HepG2 (cell line): ENCODE data around the gene CARHSP1. TPM values are rescaled to one million over a fixed set of nuclear protein-coding genes. Genes with fewer than 3 reads are reported as not detected.

Experiments
- AFF4 ChIP-seq: sonication (generic); formaldehyde crosslinking; IDR thresholded peaks from 2 replicates; pipeline ENCODE4 v1.4.0; 2020; ENCODE audit warnings: missing genetic modification reagents
- ARID5B ChIP-seq: IDR thresholded peaks from 2 replicates; pipeline ENCODE4 v1.4.0; 2020; ENCODE audit warnings: mild to moderate bottlenecking, missing genetic modification reagents
- ARNT ChIP-seq: fragments of 450-650 bp; IDR thresholded peaks from 2 replicates; pipeline ENCODE4 v1.6.1; 2017
- ATF7 ChIP-seq, 2 experiments: fragments of 450-650 bp in 1 of 2; sonication (generic) in 1 of 2; formaldehyde crosslinking in 1 of 2; IDR thresholded peaks; 2 replicates each; pipeline versions ENCODE4 v1.4.0 to v1.6.1; 2016 to 2020; ENCODE audit warnings: antibody characterized with exemption in 1 of 2, mild to moderate bottlenecking in 1 of 2, missing genetic modification reagents in 1 of 2
- ELF4 ChIP-seq: sonication (generic); formaldehyde crosslinking; IDR thresholded peaks from 2 replicates; pipeline ENCODE4 v1.5.0; 2020; ENCODE audit warnings: missing genetic modification reagents, mild to moderate bottlenecking, moderate library complexity, borderline replicate concordance
- FOSL2 ChIP-seq: sonication (generic); formaldehyde crosslinking; IDR thresholded peaks from 2 replicates; pipeline ENCODE4 v1.4.0; 2020; ENCODE audit warnings: missing genetic modification reagents
- FOXK1 ChIP-seq: sonication (generic); formaldehyde crosslinking; IDR thresholded peaks from 2 replicates; pipeline ENCODE4 v1.4.0; 2020; ENCODE audit warnings: low read depth, missing genetic modification reagents, borderline replicate concordance
- HMG20B ChIP-seq: conservative IDR thresholded peaks from 2 replicates; pipeline ENCODE4 v1.6.1; 2016; ENCODE audit warnings: missing genetic modification reagents, missing compliant biosample characterization
- KLF13 ChIP-seq: sonication (generic); formaldehyde crosslinking; IDR thresholded peaks from 2 replicates; pipeline ENCODE4 v1.4.0; 2020; ENCODE audit warnings: mild to moderate bottlenecking, missing genetic modification reagents
- KMT2B ChIP-seq: IDR thresholded peaks from 2 replicates; pipeline ENCODE4 v1.6.1; 2016; ENCODE audit warnings: missing genetic modification reagents, missing compliant biosample characterization
- RBFOX2 ChIP-seq: fragments of 200-400 bp; formaldehyde crosslinking; IDR thresholded peaks from 2 replicates; pipeline ENCODE4 v1.6.1; 2017; ENCODE audit warnings: low read depth, mild to moderate bottlenecking, low read length
- TP53 ChIP-seq: sonication (generic); formaldehyde crosslinking; conservative IDR thresholded peaks from 2 replicates; pipeline ENCODE4 v1.4.0; 2020; ENCODE audit warnings: missing genetic modification reagents
- U2AF2 ChIP-seq: fragments of 200-400 bp; formaldehyde crosslinking; IDR thresholded peaks from 2 replicates; pipeline ENCODE4 v1.6.1; 2017; ENCODE audit warnings: low read depth, mild to moderate bottlenecking, low read length
- YY1 ChIP-seq: IDR thresholded peaks from 2 replicates; pipeline ENCODE4 v1.6.1; 2011; ENCODE audit warnings: low read length, low read depth, moderate library complexity, mild to moderate bottlenecking; ENCODE audit not compliant: insufficient read depth, insufficient replicate concordance
- ZFP36L1 ChIP-seq: sonication (generic); formaldehyde crosslinking; IDR thresholded peaks from 2 replicates; pipeline ENCODE4 v1.8.0; 2022; ENCODE audit warnings: mild to moderate bottlenecking, missing genetic modification reagents, moderate library complexity
- ZFP62 ChIP-seq: sonication (generic); formaldehyde crosslinking; IDR thresholded peaks from 2 replicates; pipeline ENCODE4 v1.4.0; 2020; ENCODE audit warnings: missing genetic modification reagents
- ZFYVE20 ChIP-seq: sonication (generic); formaldehyde crosslinking; IDR thresholded peaks from 2 replicates; pipeline ENCODE4 v1.8.0; 2023; ENCODE audit warnings: low read depth, mild to moderate bottlenecking, moderate library complexity, missing genetic modification reagents, borderline replicate concordance
- ZKSCAN1 ChIP-seq: fragments of 150-350 bp; IDR thresholded peaks from 2 replicates; pipeline ENCODE4 v1.6.1; 2014; ENCODE audit warnings: low read length
- ZNF503 ChIP-seq: sonication (generic); formaldehyde crosslinking; IDR thresholded peaks from 2 replicates; pipeline ENCODE4 v1.4.0; 2020; ENCODE audit warnings: missing genetic modification reagents
- ZNF530 ChIP-seq: sonication (generic); formaldehyde crosslinking; IDR thresholded peaks from 2 replicates; pipeline ENCODE4 v1.5.0; 2020; ENCODE audit warnings: low read depth, mild to moderate bottlenecking, missing genetic modification reagents
- ZNF672 ChIP-seq: sonication (generic); formaldehyde crosslinking; IDR thresholded peaks from 2 replicates; pipeline ENCODE4 v1.8.1; 2022; ENCODE audit warnings: missing genetic modification reagents
- polyA plus RNA-seq, 8 experiments: library from polyadenylated mRNA; depleted of rRNA in 3 of 8; stranded (reverse) in 7 of 8; unstranded in 1 of 8; fragments of >200 nt; fragmentation: Illumina TruSeq in 4 of 8; extraction: Trizol in 4 of 8; gene quantifications; 2 replicates each; pipeline versions ENCODE4 v1.2.1 to v1.2.3, GENCODE V29; 2011 to 2016; ENCODE audit warnings: low read depth in 4 of 8, missing spikeins in 1 of 8, mixed read lengths in 1 of 8; ENCODE audit not compliant: insufficient read depth in 1 of 8
- total RNA-seq, 5 experiments: library from RNA; depleted of rRNA; stranded (reverse); fragments of >200 nt; fragmentation: Illumina TruSeq; extraction: Trizol; gene quantifications; 2 replicates each; pipeline ENCODE4 v1.2.3, GENCODE V29; 2016; ENCODE audit warnings: low read depth in 1 of 5

Gene CARHSP1
- total and polyA plus RNA-seq, 2 of the 13 experiments (the other 11 are each of a cell fraction or from before 2014, with no cell fraction given) = 173 to 345 TPM

- no peak for TF ChIP-seq AFF4 (CRISPR knock-in tag)
- no peak for TF ChIP-seq FOXK1 (CRISPR knock-in tag)
- TF ChIP-seq ZNF530 (CRISPR knock-in tag) = no peak
- no peak for TF ChIP-seq ZNF672 (CRISPR knock-in tag)
- no peak; the same call in 1 of the 2 replicates for TF ChIP-seq ZFP36L1 (CRISPR knock-in tag)
- no peak for TF ChIP-seq YY1
- TF ChIP-seq ARNT = no peak
- TF ChIP-seq ARID5B (CRISPR knock-in tag) = peak; percentile 41; the same call in 1 of the 2 replicates
- TF ChIP-seq KLF13 = no peak
- TF ChIP-seq FOSL2 (CRISPR knock-in tag) = no peak
- no peak for TF ChIP-seq ZFP62 (CRISPR knock-in tag)
- TF ChIP-seq KMT2B (CRISPR knock-in tag) = peak; percentile 14; the same call in 1 of the 2 replicates
- TF ChIP-seq ZKSCAN1 = no peak
- TF ChIP-seq TP53 (CRISPR knock-in tag) = peak; percentile 44; the same call in 1 of the 2 replicates
- TF ChIP-seq ZFYVE20 (CRISPR knock-in tag) = no peak
- no peak; the same call in 1 of the 2 replicates for TF ChIP-seq ELF4 (CRISPR knock-in tag)
- 0 out of 2 replicates have a peak, but pooled peaks have one; percentile 43 for TF ChIP-seq U2AF2
- TF ChIP-seq ATF7 (IDR thresholded peaks at IDR 0.05) = no peak
- TF ChIP-seq ATF7 (CRISPR knock-in tag; IDR thresholded peaks at IDR 0.05) = no peak
- no peak for TF ChIP-seq HMG20B (CRISPR knock-in tag)
- TF ChIP-seq ZNF503 (CRISPR knock-in tag) = no peak
- TF ChIP-seq RBFOX2 = no peak
These were observed 594 bp upstream of the CARHSP1 start (continued) for GRCh38 chr16:8869212-8869987.
